ENCODE measurements around the gene CASP10. TPM values are rescaled to one million over a fixed set of nuclear protein-coding genes. Genes with fewer than 3 reads are reported as not detected.

CASP10 gene
- polyA plus RNA-seq, 1 donor from 2014 or later = 14.9 TPM

- Mint-ChIP-seq H3K4me3 (peak overlapping the region in 2 of 4 donors; percentile 1 to 2), H3K27ac (peak overlapping the region in 2 of 3 donors; percentile 7 to 57), H3K4me1 (peaks cover 44 to 71% (median 54%) of the 10 kb centered on the region in 3 donors), H3K9me3 (no peaks in the 10 kb centered on the region), H3K36me3 (peaks cover 10% of the 10 kb centered on the region), H3K27me3 (no peaks in the 10 kb centered on the region)
Observed at GRCh38 chr2:201242571-201243277, 59.8 kb downstream of the CASP10 start.

GRCh38 chr2:201244829-201245228 lies 61.9 kb downstream of the CASP10 start:
- peak overlapping the region in 1 of 4 donors; percentile 85 for H3K4me3 Mint-ChIP-seq
- peak overlapping the region in 2 of 3 donors; percentile 37 to 70 for H3K27ac Mint-ChIP-seq
- H3K27me3 Mint-ChIP-seq = no peaks in the 10 kb centered on the region
- H3K4me1 Mint-ChIP-seq = peaks cover 44 to 72% (median 59%) of the 10 kb centered on the region in 3 donors
- peaks cover 7% of the 10 kb centered on the region for H3K36me3 Mint-ChIP-seq
- no peaks in the 10 kb centered on the region for H3K9me3 Mint-ChIP-seq

GRCh38 chr2:201246280-201246679 lies 63.3 kb downstream of the CASP10 start:
- Mint-ChIP-seq H3K9me3 (no peaks in the 10 kb centered on the region), H3K4me3 (peak overlapping the region in 1 of 4 donors; percentile 11), H3K27ac (peak overlapping the region in 1 of 3 donors; percentile 19), H3K4me1 (peaks cover 42 to 66% (median 57%) of the 10 kb centered on the region in 3 donors), H3K27me3 (no peaks in the 10 kb centered on the region), H3K36me3 (peaks cover 6% of the 10 kb centered on the region)

DNA sequence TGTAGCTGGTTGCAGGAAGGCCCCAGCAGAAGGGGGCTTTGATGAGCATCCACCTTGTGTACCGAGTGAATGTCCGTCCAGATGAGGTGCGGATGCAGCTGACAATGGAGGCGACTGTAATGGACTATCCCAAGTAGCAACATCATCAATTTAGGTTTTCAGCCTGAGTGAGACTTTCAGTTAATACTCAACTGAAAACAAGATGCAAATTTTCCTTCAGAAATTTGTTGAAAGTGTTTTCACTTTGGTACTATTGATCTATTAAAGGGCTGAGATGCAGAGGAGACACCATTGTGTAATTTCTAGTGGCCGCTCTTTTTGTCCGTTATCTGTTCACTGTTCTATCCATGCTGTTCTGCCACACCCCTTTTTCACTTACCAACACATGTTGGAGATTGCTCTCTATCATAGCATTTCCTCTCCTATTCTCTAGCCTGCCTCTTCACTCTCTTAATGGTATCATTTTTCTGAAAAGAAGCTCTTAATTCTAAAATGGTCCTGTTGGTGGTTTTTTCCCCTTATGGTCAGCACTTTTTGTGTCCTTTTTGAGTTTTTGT lies 65.4 kb downstream of the CASP10 start:
- H3K9me3 Mint-ChIP-seq = no peaks in the 10 kb centered on the region
- peak overlapping the region in 3 of 4 donors; percentile 21 to 75 (median 52) for H3K4me3 Mint-ChIP-seq
- H3K4me1 Mint-ChIP-seq = peaks cover 46 to 59% (median 54%) of the 10 kb centered on the region in 3 donors
- peaks cover 6% of the 10 kb centered on the region for H3K36me3 Mint-ChIP-seq
- peak overlapping the region in 1 of 3 donors; percentile 24 for H3K27ac Mint-ChIP-seq
- no peaks in the 10 kb centered on the region for H3K27me3 Mint-ChIP-seq

DNA sequence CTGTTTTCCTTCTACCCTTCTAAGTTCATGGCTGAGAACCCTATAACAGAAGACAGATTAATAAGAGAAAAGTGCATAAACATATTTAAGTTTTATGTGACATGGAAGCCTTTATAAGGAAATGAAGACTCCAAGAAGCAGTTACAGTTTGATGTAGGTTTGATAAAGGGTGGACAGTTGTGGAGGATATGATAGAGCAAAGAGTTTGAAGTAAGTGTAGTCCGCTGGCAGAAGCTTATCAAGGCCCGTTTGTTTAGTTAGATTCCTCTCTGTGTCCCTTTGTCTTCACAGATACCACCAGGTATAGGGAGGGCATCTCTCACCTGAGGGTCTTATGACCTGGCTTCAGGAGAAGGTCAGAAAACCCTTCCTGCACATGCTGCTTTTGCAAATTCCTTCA lies 66.9 kb downstream of the CASP10 start:
- H3K4me3 Mint-ChIP-seq = peak overlapping the region in 2 of 4 donors; percentile 18 to 59

DNA sequence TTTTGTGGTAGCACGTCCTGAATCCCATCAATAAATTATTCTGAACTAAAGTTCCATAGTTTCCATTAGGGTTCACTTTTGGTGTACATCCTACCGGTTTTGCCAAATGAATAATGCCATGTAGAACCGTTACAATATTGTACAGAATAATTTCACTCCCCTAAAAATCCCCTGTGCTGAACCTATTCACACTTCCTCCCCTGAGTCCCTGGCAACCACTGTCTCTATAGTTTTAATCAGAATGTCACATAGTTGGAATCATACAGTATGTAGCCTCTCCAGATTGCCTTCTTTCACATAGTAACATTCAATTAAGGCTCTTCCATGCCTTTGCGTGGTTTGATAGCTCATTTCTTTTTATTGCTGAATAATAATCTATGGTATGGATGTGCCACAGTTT lies 67.8 kb downstream of the CASP10 start:
- Mint-ChIP-seq H3K9me3 (no peaks in the 10 kb centered on the region), H3K27ac (peak overlapping the region; percentile 5 to 74 (median 36)), H3K27me3 (no peaks in the 10 kb centered on the region), H3K36me3 (peaks cover 6% of the 10 kb centered on the region), H3K4me1 (peaks cover 43 to 51% (median 48%) of the 10 kb centered on the region in 3 donors), H3K4me3 (peak overlapping the region in 2 of 4 donors; percentile 59 to 70)

More for the DNA sequence above, 66.9 kb downstream of the CASP10 start:
- H3K27ac Mint-ChIP-seq = peak overlapping the region in 2 of 3 donors; percentile 40 to 71
- no peaks in the 10 kb centered on the region for H3K27me3 Mint-ChIP-seq
- H3K36me3 Mint-ChIP-seq = peaks cover 6% of the 10 kb centered on the region
- peaks cover 46 to 56% (median 49%) of the 10 kb centered on the region in 3 donors for H3K4me1 Mint-ChIP-seq
- no peaks in the 10 kb centered on the region for H3K9me3 Mint-ChIP-seq

DNA sequence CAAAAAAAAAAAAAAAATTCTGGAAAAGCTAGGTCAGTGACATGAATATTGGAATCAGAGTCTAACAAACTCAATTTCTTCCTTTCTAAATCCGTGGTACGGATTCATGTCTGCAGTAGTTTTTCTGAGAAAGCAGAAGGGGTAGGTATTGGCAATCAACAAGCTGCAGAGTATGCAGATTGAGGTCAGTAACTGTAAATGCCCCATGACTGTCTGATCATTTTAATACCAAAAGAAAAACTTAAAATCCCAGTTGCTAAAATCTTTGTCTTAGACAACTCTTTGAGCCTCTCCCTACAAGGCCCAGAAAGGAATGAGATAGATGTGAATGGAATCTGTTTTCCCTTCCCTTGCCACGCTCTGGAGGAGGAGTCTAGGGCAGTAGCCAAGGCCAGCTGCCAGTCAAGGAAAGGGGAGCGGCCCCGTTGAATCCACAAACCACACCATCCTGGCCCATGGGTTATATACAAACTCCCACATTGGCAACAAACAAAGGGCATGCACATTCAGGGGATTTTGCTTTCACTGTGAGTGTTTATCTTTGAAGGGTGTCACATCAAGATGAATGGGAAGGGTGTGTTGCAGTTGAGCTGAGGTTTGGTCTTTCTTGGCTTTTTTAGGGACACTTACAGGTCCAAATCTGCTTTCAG lies 71.3 kb downstream of the CASP10 start:
- Mint-ChIP-seq H3K36me3 (peaks cover 6% of the 10 kb centered on the region), H3K27ac (peak overlapping the region; percentile 51 to 81 (median 80)), H3K27me3 (no peaks in the 10 kb centered on the region), H3K4me1 (peaks cover 43 to 52% (median 49%) of the 10 kb centered on the region in 3 donors), H3K4me3 (no peak overlapping the region), H3K9me3 (peaks cover 0 to 1% (median 0%) of the 10 kb centered on the region in 3 donors)

DNA sequence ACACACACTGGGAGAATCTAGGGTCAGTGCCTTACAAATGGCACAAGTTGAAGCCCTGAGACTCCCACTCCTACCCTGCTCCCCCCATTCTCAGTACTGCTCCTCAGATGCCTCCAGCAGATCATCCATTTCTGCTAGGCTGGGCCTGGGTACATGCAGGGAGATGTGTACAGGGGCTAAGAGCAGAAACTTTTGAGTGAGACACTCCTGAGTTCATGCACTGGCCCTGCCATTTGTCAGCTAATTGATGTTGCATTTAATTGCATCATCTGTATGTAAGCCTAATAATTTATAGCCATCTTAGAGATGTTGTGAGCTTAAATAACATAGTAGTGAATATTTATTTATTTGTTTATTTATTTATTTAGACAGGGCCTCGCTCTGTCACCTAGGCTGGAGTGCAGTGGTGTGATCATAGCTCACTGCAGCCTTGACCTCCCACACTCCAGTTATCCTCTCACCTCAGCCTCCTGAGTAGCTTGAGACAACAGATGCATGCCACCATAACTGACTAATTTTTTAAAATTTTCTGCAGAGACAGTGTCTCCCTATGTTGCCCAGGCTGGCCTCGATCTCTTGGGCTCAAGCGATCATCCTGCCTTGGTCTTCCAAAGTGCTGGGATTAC lies 72.6 kb downstream of the CASP10 start:
- H3K9me3 Mint-ChIP-seq = peaks cover 0 to 1% (median 0%) of the 10 kb centered on the region in 3 donors
- H3K27me3 Mint-ChIP-seq = no peaks in the 10 kb centered on the region
- H3K27ac Mint-ChIP-seq = peak overlapping the region in 2 of 3 donors; percentile 39 to 80
- no peak overlapping the region for H3K4me3 Mint-ChIP-seq
- peaks cover 4% of the 10 kb centered on the region for H3K36me3 Mint-ChIP-seq
- peaks cover 42 to 54% (median 52%) of the 10 kb centered on the region in 3 donors for H3K4me1 Mint-ChIP-seq

DNA sequence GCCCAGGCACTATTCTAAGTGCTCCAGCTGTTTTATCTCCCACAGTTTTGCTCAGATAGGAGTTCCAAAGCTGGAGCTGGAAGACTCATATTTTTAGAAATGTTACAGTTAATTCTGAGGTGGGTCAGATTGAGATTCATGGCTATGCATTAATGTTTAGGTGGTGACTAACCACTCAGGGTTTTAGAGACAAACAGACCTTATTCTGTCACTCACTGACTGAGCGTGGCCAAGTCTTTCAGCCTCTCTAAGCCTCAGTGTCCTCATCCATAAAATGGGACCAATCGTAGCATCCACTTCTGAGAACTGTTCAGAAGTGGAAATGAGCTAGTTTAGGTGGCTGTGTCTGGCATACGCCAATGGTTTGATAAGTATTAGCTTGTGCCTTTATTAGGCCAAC lies 73.1 kb downstream of the CASP10 start:
- Mint-ChIP-seq H3K4me1 (peaks cover 37 to 50% (median 46%) of the 10 kb centered on the region in 3 donors), H3K27me3 (no peaks in the 10 kb centered on the region), H3K4me3 (peak overlapping the region in 2 of 4 donors; percentile 93 to 94), H3K9me3 (peaks cover 0 to 1% (median 0%) of the 10 kb centered on the region in 3 donors), H3K36me3 (peaks cover under 1% of the 10 kb centered on the region), H3K27ac (peak overlapping the region; percentile 99 to 100 (median 100))

DNA sequence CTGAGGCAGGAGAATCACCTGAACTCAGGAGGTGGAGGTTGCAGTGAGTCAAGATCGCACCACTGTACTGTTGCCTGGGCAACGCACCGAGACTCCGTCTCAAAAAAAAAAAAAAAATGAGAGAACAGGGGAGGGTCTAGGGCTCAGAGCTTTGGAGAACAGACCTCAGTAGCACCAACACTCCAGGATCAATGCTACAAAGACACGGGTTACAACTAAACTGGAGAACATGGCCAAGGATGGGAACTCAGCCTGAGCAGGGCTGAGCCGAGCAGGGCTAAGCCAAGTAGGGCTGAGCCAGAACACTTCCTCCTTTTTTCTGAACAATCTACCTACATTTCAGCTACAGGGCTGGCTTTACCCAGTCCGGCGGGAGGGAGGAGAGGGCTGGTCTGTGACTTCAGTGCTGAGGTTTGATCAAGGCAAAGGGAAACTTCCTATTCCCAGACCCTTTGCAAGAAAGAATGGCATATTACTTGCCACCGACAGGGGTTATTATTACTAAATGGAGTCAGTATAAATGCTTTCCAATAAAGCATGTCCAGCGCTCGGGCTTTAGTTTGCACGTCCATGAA lies 74.5 kb downstream of the CASP10 start:
- Mint-ChIP-seq H3K4me3 (peak overlapping the region; percentile 91 to 94 (median 92)), H3K27ac (peak overlapping the region; percentile 99 to 100 (median 100)), H3K4me1 (peaks cover 36 to 50% (median 48%) of the 10 kb centered on the region in 3 donors), H3K36me3 (peaks cover 2% of the 10 kb centered on the region), H3K27me3 (no peaks in the 10 kb centered on the region), H3K9me3 (peaks cover 0 to 1% (median 0%) of the 10 kb centered on the region in 3 donors)

DNA sequence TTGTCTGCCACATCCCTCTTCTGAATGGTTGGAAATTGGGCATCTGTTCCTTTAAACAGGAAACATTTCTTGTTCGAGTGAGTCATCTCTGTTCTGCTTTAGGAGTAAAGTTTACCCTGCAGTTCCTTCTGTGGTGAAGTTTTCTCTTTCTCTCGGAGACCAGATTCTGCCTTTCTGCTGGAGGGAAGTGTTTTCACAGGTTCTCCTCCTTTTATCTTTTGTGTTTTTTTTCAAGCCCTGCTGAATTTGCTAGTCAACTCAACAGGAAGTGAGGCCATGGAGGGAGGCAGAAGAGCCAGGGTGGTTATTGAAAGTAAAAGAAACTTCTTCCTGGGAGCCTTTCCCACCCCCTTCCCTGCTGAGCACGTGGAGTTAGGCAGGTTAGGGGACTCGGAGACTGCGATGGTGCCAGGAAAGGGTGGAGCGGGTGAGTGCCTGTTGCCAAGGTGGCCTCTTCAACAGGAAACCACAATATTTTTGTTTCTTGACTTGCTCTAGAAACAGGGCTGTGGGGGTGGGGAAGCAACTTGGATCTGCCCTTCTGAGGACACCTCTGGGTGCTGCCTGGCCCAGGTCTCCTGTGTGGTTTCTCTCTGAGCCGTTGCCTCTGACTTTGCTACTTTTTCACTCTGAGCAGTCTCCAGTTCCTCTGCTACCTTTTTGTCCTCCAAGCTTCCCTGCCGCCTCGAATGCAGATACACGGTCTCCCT lies 75.2 kb downstream of the CASP10 start:
- Mint-ChIP-seq H3K4me3 (peak overlapping the region; percentile 91 to 94 (median 92)), H3K27ac (peak overlapping the region; percentile 99 to 100 (median 100)), H3K9me3 (peaks cover 0 to 1% (median 0%) of the 10 kb centered on the region in 3 donors), H3K36me3 (peaks cover 4% of the 10 kb centered on the region), H3K4me1 (peaks cover 37 to 49% (median 48%) of the 10 kb centered on the region in 3 donors), H3K27me3 (no peaks in the 10 kb centered on the region)

GRCh38 chr2:201258666-201259615 lies 76.0 kb downstream of the CASP10 start:
- Mint-ChIP-seq H3K27me3 (no peaks in the 10 kb centered on the region), H3K4me3 (peak overlapping the region; percentile 91 to 94 (median 92)), H3K36me3 (peaks cover 4% of the 10 kb centered on the region), H3K9me3 (peaks cover 0 to 1% (median 0%) of the 10 kb centered on the region in 3 donors), H3K4me1 (peaks cover 40 to 53% (median 48%) of the 10 kb centered on the region in 3 donors), H3K27ac (peak overlapping the region; percentile 99 to 100 (median 100))

- Mint-ChIP-seq H3K36me3 (peaks cover 4% of the 10 kb centered on the region), H3K9me3 (peaks cover 0 to 1% (median 0%) of the 10 kb centered on the region in 3 donors), H3K27ac (peak within 1 kb of the TSS; percentile 98 to 100 (median 100)), H3K4me3 (peak within 1 kb of the TSS; percentile 95 to 98 (median 98)), H3K4me1 (peaks cover 46 to 52% (median 46%) of the 10 kb centered on the region in 3 donors), H3K27me3 (no peaks in the 10 kb centered on the region)
Observed at GRCh38 chr2:201260302-201260800, 77.4 kb downstream of the CASP10 start, which contains the start of gene CASP8. CASP8 (plus strand) TSS chr2:201260536; CDS start chr2:201266487, 5,951 bp downstream.
